ENCODE results near the gene AIP.

The AIP gene

DNA sequence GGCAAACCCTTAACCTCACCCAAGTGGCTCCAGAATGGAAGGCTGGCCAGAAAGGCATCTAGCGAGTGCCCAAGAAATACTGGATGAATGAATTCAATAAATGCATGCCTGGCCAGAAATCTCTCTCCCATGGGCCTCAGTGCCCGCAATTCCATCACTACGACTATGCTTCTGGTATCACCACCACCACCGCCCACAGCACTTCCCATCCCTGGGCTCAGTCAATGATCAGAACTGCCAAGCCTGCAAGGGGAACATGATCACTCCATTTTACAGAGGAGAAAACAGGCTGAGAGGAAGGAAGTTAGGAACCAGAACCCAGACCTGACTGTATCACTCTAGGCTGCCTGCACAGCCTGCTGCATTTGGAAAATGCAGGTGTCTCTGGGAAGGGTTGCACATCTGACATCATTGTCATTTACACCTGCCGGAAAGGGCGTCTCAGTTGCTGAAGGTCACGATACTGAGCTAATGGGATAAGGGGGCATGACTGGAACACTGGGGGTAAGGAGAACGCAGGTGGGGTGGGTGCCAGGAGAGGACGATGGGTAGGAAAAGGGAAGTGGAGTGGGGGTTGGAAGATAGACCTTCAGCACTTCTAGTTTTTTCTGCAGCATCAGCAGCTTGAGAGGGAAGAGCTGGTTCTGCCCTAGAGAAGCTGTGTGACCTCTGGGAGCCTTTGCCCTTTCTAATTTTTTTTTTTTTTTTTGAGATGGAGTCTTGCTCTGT, 33.5 kb upstream of the AIP start:
- H3K27ac ChIP-seq = no peak overlapping the region
- TF ChIP-seq, protein P1, sequence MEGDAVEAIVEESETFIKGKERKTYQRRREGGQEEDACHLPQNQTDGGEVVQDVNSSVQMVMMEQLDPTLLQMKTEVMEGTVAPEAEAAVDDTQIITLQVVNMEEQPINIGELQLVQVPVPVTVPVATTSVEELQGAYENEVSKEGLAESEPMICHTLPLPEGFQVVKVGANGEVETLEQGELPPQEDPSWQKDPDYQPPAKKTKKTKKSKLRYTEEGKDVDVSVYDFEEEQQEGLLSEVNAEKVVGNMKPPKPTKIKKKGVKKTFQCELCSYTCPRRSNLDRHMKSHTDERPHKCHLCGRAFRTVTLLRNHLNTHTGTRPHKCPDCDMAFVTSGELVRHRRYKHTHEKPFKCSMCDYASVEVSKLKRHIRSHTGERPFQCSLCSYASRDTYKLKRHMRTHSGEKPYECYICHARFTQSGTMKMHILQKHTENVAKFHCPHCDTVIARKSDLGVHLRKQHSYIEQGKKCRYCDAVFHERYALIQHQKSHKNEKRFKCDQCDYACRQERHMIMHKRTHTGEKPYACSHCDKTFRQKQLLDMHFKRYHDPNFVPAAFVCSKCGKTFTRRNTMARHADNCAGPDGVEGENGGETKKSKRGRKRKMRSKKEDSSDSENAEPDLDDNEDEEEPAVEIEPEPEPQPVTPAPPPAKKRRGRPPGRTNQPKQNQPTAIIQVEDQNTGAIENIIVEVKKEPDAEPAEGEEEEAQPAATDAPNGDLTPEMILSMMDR (IDR thresholded peaks at IDR 0.05) = no peak
- H3K36me3 ChIP-seq (ENCODE audit: control insufficient read depth, insufficient read depth, low read length) = no peaks in the 10 kb centered on the region
- H3K4me1 ChIP-seq = no peaks in the 10 kb centered on the region
- peak overlapping the region; percentile 9 for H2AFZ ChIP-seq
- H3K27me3 ChIP-seq (ENCODE audit: control insufficient read depth, insufficient read depth, low read length) = no peaks in the 10 kb centered on the region
- no peak overlapping the region for H3K4me3 ChIP-seq (ENCODE audit: low read depth, low read length)
- no peaks in the 10 kb centered on the region for H3K79me2 ChIP-seq
- no peak overlapping the region for H3K9ac ChIP-seq
- H3K4me2 ChIP-seq (ENCODE audit: low read length) = no peak overlapping the region
- no peaks in the 10 kb centered on the region for H3K9me3 ChIP-seq (ENCODE audit: control insufficient read depth, low read length)

DNA sequence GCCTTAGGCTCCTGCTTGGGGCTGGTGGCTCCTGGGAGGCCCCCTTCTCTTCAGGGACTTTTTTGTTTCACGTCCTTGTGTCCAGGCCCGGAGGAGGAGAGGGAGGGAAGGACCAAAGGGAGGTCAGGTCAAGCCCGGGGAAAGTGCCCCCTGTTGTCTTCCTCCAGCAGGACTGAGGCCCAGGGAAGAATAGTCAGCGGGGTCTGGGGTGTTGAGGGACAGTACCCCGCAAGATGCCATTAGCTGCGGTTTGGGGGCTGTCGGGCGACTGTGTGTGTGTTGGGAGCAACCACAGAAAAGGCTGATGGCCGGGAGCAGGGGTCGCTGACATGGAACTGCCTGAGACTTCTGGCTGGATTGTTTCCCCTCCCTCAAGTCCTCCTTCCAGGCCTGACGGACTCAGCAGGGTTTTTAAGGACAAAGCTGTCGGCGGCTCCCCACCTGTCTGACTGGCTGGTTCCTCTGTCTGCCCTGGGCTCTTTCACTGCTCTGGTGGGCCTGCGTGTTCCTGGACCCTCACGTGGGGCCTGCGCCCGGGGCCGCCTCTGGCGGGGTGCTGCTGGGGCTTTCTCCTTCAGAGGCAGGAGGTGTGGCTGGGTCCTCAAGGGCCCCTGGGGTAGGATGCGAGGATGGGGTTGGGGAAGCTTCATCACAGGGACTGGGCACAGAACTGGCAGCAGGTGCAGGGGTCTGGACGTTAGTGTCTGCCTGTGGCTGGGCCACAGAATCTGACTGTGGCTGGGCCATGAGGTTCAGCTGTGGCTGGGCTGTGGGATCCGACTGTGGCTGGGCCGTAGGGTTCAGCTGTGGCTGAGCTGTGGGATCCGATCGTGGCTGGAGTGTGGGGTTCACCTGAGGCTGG, 31.8 kb upstream of the AIP start:
- Histone ChIP-seq H3K4me1 (no peaks in the 10 kb centered on the region), H3K27ac (no peak overlapping the region), H3K4me3 (ENCODE audit: low read depth, low read length) (no peak overlapping the region), H3K4me2 (ENCODE audit: low read length) (no peak overlapping the region), H3K9me3 (ENCODE audit: control insufficient read depth, low read length) (no peaks in the 10 kb centered on the region), H2AFZ (no peak overlapping the region), H3K79me2 (no peaks in the 10 kb centered on the region), H3K9ac (no peak overlapping the region), H3K27me3 (ENCODE audit: control insufficient read depth, insufficient read depth, low read length) (no peaks in the 10 kb centered on the region), H3K36me3 (ENCODE audit: control insufficient read depth, insufficient read depth, low read length) (no peaks in the 10 kb centered on the region)
- TF ChIP-seq, protein P1 (IDR thresholded peaks at IDR 0.05) = no peak

DNA sequence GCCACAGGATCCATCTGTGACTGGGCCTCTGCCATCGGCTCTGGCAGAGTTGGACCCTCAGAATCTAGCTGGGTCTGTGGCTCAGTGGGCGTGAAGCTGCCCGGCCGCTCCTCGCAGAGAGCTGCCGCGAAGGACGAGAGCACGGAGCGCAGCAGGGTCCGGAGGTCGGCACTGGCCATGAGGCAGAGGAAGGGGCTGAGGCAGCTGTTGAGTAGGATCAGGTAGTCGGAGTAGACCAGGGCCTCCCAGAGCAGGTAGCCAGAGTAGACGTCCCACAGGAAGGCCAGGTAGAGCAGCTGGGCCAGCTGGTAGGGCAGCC, 31.2 kb upstream of the AIP start:
- Histone ChIP-seq H3K4me1 (no peaks in the 10 kb centered on the region), H3K9ac (no peak overlapping the region), H3K9me3 (ENCODE audit: control insufficient read depth, low read length) (no peaks in the 10 kb centered on the region), H3K79me2 (no peaks in the 10 kb centered on the region), H3K4me2 (ENCODE audit: low read length) (no peak overlapping the region), H3K27ac (no peak overlapping the region), H2AFZ (no peak overlapping the region), H3K27me3 (ENCODE audit: control insufficient read depth, insufficient read depth, low read length) (no peaks in the 10 kb centered on the region), H3K36me3 (ENCODE audit: control insufficient read depth, insufficient read depth, low read length) (no peaks in the 10 kb centered on the region), H3K4me3 (ENCODE audit: low read depth, low read length) (no peak overlapping the region)
- TF ChIP-seq, protein P1 (IDR thresholded peaks at IDR 0.05) = no peak

DNA sequence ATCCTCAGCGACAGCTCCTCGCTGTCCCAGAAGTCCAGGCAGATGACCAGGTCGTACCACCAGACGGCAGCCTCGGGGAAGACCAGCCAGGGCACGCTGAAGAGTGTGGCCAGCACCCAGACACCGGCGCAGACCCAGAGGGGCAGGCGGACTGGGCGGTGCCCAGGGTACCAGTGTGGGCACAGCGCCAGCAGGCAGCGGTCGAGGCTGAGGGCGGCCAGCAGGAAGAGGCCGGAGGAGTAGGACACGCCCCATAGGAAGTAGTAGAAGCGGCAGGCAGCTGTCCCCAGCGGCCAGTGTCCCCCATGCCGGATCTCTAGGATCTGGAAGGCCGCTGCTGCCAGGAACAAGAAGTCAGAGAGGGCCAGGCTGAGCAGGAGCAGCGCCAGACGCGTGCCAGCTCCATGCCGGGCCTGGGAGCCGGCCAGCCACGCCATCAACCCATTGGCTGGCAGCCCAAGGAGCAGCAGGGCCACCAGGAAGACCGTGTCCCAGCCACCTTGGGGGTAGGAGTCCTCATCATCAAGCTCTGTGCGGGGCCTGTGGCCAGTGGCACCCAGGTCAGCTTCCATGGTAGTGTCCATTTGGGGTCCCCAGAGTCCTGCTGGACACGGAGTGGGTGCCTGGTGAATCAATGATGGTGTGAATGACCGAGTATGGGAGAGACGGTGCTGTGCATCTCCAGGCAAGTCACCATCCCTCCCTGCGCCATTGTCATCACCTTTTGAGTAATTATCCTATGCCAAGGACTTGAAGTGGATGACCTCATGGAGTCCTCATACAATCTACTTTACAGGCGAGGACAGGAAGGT, 30.5 kb upstream of the AIP start, which contains the start of gene GPR152:
GPR152 (minus strand) TSS at position 589 of the 812 bp plus-strand sequence; CDS start at position 584, 5 bp downstream.
- Histone ChIP-seq H2AFZ (no peak within 1 kb of the TSS), H3K79me2 (no peaks in the 10 kb centered on the region), H3K27me3 (ENCODE audit: control insufficient read depth, insufficient read depth, low read length) (no peaks in the 10 kb centered on the region), H3K4me1 (no peaks in the 10 kb centered on the region), H3K9me3 (ENCODE audit: control insufficient read depth, low read length) (no peaks in the 10 kb centered on the region), H3K4me2 (ENCODE audit: low read length) (no peak within 1 kb of the TSS), H3K9ac (no peak within 1 kb of the TSS), H3K36me3 (ENCODE audit: control insufficient read depth, insufficient read depth, low read length) (no peaks in the 10 kb centered on the region), H3K4me3 (ENCODE audit: low read depth, low read length) (no peak within 1 kb of the TSS), H3K27ac (no peak within 1 kb of the TSS)
- TF ChIP-seq, protein P1 (IDR thresholded peaks at IDR 0.05) = no peak
